Pancreas (tissue), 10 donors: ENCODE measurements around the gene CFAP251. TPM values are rescaled to one million over a fixed set of nuclear protein-coding genes. Genes with fewer than 3 reads are reported as not detected.

ENCODE experiments used
- ATAC-seq, 4 donors: fragments of 200-7000 bp; cut with Tn5 transposase; one replicate each; pipeline versions ENCODE4 v1.8.0 to v1.9.1; 2020; ENCODE audit warnings: mild to moderate bottlenecking in 4 of 4, moderate library complexity in 4 of 4
- DNase-seq, 6 donors: peaks; one replicate each; pipeline ENCODE4 v3.0.0-alpha.2; 2020
- FAIRE-seq: peaks from 2 replicates; lab custom pipeline; 2012; peaks lifted over from hg19 to GRCh38; lab: Jason Lieb, UNC
- H3K27ac ChIP-seq, 4 donors: fragments of 200-600 bp; sonication (generic); 1 replicate in 3 of 4; 2 replicates in 1 of 4; pipeline versions ENCODE4 v1.5.0 to v1.8.0; 2020
- H3K27me3 ChIP-seq, 4 donors: fragments of 200-600 bp; one replicate each; pipeline ENCODE4 v1.8.0; 2021
- H3K36me3 ChIP-seq, 3 donors: fragments of 200-600 bp; sonication (generic) in 1 of 3; one replicate each; pipeline versions ENCODE4 v1.5.0 to v1.8.0; 2020 to 2021
- H3K4me1 ChIP-seq, 3 donors: fragments of 200-600 bp; one replicate each; pipeline ENCODE4 v1.8.0; 2021
- H3K4me3 ChIP-seq, 4 donors: fragments of 200-600 bp; sonication (generic) in 2 of 4; one replicate each; pipeline versions ENCODE4 v1.5.0 to v1.8.0; 2020 to 2021
- H3K9me3 ChIP-seq, 4 donors: fragments of 200-600 bp; one replicate each; pipeline ENCODE4 v1.8.0; 2021
- WGBS, 2 donors: extraction: QIAGEN DNeasy Blood & Tissue Kit; methylation state at CpG; one replicate each; pipeline ENCODE4 v1.1.7; 2013; 5-methylcytosine and 5-hydroxymethylcytosine counted together
- intact Hi-C, 3 donors: fragments of 100-400 bp; cut with DNase I; formaldehyde crosslinking; loops; one replicate each; pipeline versions ENCODE4 v1.11.1 to v1.14.2; 2022
- polyA plus RNA-seq, 2 donors: library from polyadenylated mRNA; stranded (reverse); fragments of 200-250 nt; gene quantifications; one replicate each; pipeline ENCODE4 v1.2.3, GENCODE V29; 2013
- total RNA-seq, 6 donors: library from RNA; stranded (reverse); fragmentation: NEBNext Ultra II Directional in 4 of 6; extraction: Animal tissue kit (Norgen Biotek cat#: 25700) in 4 of 6; gene quantifications; one replicate each; pipeline versions ENCODE4 v1.2.1 to v1.2.4, GENCODE V29; 2021 to 2023
- TF ChIP-seq, protein P1 (sequence below), 4 donors: fragments of 200-600 bp; sonication (generic) in 3 of 4; IDR thresholded peaks; one replicate each; pipeline versions ENCODE4 v1.5.0 to v1.8.0; 2021; ENCODE audit warnings: antibody characterized with exemption in 4 of 4
- donor health status: healthy with polysubstance abuse.
- donor health status: DM: no; HTN: no; CAD: no; lungs with moderate emphysema.
- donor health status: DM: no; HTN: no; CAD: no.
- donor health status: control.
- donor health status: control.
- donor health status: Bipolar disorder and iron deficiency.
- donor health status: DM: yes; HTN: yes; CAD: no.
- donor health status: DM: no; HTN: no; CAD: no.
- donor health status: DM: no; HTN: no; CAD: no.
- donor health status: DM: yes; HTN: yes; CAD: no.

Gene CFAP251
- total and polyA plus RNA-seq, 8 donors: 1.7 to 5.9 (median 3.3) TPM

DNA sequence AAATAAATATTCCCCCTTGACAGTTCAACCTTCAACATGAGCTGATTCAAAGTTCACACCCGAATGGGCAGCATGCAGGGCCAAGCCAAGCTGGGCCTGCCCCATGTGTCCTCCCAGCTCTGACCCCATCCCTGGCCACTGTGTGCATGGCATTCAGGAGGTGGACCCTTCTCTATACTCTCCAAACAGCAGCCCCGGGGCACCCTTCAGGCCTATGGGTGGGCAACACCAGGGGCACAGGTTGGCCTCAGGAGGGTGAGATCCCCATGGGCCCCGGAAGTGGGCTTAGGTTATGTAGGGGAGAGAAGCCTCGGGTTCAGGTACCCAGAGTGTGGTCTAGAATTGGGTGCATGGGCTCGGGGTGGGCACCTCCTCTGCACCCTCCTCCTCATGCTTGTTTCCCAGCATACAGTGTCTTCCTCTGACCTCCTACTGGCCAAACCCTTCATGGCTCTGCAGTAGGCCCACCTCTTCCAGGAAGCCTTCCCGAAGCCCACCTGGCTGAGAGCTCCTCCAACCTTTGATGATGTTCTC is 71.8 kb downstream of the CFAP251 start:
- TF ChIP-seq, protein P1, sequence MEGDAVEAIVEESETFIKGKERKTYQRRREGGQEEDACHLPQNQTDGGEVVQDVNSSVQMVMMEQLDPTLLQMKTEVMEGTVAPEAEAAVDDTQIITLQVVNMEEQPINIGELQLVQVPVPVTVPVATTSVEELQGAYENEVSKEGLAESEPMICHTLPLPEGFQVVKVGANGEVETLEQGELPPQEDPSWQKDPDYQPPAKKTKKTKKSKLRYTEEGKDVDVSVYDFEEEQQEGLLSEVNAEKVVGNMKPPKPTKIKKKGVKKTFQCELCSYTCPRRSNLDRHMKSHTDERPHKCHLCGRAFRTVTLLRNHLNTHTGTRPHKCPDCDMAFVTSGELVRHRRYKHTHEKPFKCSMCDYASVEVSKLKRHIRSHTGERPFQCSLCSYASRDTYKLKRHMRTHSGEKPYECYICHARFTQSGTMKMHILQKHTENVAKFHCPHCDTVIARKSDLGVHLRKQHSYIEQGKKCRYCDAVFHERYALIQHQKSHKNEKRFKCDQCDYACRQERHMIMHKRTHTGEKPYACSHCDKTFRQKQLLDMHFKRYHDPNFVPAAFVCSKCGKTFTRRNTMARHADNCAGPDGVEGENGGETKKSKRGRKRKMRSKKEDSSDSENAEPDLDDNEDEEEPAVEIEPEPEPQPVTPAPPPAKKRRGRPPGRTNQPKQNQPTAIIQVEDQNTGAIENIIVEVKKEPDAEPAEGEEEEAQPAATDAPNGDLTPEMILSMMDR (IDR thresholded peaks at IDR 0.05): no peak
- Histone ChIP-seq H3K27me3 (no peaks in the 10 kb centered on the region), H3K36me3 (no peaks in the 10 kb centered on the region), H3K27ac (no peak overlapping the region), H3K9me3 (no peaks in the 10 kb centered on the region), H3K4me3 (no peak overlapping the region), H3K4me1 (peaks cover 0 to 2% (median 2%) of the 10 kb centered on the region in 3 donors)
- WGBS, 2 donors: 78 to 83% methylated on average over 6 of the region's 6 CpGs
- DNase-seq (no peak), FAIRE-seq (no peak), ATAC-seq (no peak)
- intact Hi-C loops: no loop called here

DNA sequence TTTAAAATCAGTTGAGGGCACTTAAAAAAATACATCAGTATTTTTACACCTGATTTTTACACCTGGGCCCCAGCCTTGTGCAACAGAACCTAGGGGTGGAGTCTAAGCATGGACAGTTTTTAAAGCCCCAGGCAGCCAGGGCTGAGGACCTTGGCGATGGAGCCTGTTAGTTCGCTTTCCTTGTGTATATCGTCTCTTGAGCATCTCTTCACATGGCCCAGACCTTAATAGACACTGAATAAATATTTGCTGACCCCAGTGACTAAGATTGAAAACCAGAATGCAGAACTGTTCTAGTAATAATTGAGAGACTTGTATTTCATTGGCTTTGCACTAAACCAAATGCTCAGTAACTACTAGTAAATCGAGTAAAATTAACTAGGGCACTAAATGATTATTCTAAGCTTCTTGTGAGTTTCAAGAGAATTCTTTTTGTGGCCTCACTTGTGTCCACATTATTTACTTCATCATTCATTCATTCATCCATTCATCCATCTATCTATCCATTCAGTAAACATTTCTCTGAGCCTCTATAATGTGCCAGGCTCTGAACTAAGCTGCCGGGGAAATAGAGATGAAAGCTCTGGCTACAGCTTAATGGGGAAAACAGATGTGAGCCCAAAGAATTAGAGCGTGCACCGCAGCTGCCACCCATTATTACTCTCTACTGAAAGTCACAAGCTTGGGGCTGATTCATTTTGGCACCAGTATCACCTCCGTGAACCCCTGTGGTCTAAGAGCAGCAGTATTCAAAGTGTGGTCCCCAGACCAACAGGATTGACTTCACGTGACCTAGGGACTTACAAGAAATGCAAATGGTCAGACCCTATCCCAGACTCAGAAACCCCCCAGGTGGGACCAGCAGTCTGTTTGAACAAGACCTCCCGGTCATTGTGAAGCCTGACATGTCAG is 72.6 kb downstream of the CFAP251 start:
- TF ChIP-seq, protein P1 (IDR thresholded peaks at IDR 0.05): no peak
- no peak for DNase-seq
- intact Hi-C loops: no loop called here
- no peak overlapping the region for H3K27ac ChIP-seq
- H3K4me3 ChIP-seq: no peak overlapping the region
- H3K9me3 ChIP-seq: no peaks in the 10 kb centered on the region
- peaks cover 0 to 8% (median 8%) of the 10 kb centered on the region in 3 donors for H3K4me1 ChIP-seq
- no peaks in the 10 kb centered on the region for H3K36me3 ChIP-seq
- no peaks in the 10 kb centered on the region for H3K27me3 ChIP-seq
- no peak for ATAC-seq
- 67 to 72% methylated on average over 10 of the region's 10 CpGs for WGBS, 2 donors
- FAIRE-seq: no peak

DNA sequence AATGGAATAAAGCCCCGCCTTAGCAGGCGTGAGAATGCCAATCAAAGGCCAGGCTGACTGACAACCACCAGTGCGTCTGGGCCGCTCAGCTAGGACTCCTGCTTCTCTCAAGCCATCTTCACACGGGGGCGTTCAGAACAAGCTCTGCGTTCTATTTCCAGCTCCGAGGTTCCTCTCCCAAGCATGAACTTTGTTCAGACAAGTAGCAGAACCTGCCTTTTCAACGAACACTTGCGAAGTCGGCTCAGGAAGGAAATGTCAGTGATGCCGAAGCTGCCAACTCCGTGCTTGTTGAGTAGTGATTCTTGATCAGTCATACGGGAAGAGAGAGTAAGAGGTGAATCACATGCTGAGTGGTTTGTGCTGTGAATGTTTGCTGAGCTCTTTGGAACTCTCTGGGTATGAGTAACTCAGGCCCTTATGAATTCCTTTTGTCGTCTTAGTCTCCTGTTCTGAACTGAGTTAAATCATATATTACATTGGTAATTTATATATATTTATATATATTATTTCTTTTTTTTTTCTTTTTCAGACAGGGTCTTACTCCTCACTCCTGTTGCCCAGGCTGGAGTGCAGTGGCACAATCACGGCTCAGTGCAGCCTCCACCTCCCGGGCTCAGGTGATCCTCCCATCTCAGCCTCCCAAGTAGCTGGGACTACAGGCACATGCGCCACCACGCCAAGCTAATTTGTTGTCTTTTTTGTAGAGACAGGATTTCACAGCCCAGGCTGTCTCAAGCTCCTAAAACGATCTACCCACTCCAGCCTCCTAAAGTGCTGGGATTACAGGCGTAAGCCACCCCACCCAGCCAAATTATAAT is 73.9 kb downstream of the CFAP251 start:
- Histone ChIP-seq H3K9me3 (no peaks in the 10 kb centered on the region), H3K4me3 (no peak overlapping the region), H3K27ac (no peak overlapping the region), H3K36me3 (no peaks in the 10 kb centered on the region), H3K4me1 (peaks cover 0 to 15% (median 8%) of the 10 kb centered on the region in 3 donors), H3K27me3 (no peaks in the 10 kb centered on the region)
- 85 to 93% methylated on average over 21 of the region's 21 CpGs for WGBS, 2 donors
- peak in 1 of 4 donors; percentile 50 for ATAC-seq
- no peak for FAIRE-seq
- DNase-seq: no peak
- intact Hi-C loops: no loop called here
- TF ChIP-seq, protein P1 (IDR thresholded peaks at IDR 0.05): no peak

DNA sequence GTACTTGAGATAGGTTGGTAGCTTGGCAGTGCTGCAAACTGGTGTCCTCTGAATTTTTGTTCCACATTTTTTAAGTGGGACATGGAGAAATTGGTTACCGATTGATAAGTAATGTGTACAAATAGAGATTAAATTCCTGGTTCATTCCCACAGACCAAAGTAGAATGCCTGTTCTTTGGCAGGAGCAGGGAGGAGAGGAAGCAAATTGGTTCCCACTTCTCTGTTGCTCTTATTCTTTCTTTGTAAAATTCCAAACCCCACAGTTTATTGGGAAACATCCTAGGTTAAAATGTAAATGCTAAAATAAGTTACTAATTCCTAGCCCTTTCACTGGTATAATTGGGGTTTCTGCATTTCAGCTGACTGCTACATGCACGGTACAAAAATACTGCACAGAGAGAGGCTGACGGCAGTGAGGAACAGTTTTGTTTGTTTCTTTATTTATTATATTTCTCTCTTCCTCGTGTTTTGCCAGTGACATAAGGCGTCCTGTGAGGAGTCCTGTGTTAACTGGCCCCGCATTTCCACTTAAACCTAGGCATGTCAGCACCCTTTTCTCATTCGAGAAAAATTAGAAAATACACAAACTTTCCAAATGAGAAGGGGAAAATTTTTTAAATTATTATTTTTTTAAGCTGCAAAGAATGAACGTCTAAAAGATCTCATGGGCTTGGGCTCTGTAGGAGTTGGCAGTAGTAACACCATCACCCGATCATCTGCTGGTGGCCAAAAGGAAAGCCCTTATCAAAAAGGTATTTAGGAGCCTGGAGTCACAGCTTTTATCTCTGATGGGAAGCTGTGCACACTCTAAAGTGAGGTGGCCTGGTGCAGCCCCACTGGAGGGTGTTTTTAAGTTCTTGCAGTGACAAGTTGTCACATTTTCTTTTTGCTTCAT is 77.9 kb downstream of the CFAP251 start:
- H3K36me3 ChIP-seq: no peaks in the 10 kb centered on the region
- WGBS, 2 donors: 17 to 18% methylated on average over 9 of the region's 9 CpGs
- FAIRE-seq: no peak
- H3K4me1 ChIP-seq: peaks cover 0 to 15% (median 8%) of the 10 kb centered on the region in 3 donors
- DNase-seq: no peak
- H3K9me3 ChIP-seq: no peaks in the 10 kb centered on the region
- intact Hi-C loops: no loop called here
- H3K4me3 ChIP-seq: no peak overlapping the region
- TF ChIP-seq, protein P1 (IDR thresholded peaks at IDR 0.05): no peak
- ATAC-seq: peak; percentile 76 to 89 (median 82)
- no peaks in the 10 kb centered on the region for H3K27me3 ChIP-seq
- peak overlapping the region; percentile 0 to 64 (median 58) for H3K27ac ChIP-seq
